Measurements from ENCODE around the gene GRPEL2.

The GRPEL2 gene

DNA sequence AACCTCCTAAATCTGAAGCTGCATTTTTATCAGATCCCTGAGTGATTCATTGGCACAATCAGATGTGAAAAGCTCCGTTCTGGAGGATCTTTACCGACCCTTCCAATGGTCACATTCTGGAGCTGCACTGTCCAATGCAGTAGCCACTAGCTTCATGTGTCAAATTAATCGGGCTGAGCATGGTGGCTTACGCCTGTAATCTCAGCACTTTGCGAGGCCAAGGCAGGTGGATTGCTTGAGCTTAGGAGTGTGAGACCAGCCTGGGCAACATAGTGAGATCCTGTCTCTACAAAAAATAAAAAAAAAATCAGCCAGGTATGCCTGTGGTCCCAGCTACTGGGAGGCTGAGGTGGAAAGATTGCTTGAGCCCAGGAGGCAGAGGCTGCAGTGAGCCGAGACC, 30.1 kb downstream of the GRPEL2 start:
- no peaks in the 10 kb centered on the region for H3K27me3 ChIP-seq (replicated peaks)
- in situ Hi-C loops (cut with HindIII; ENCODE audit: low pct_ligation_motif_present, low sequenced_read_pairs): no loop called here

DNA sequence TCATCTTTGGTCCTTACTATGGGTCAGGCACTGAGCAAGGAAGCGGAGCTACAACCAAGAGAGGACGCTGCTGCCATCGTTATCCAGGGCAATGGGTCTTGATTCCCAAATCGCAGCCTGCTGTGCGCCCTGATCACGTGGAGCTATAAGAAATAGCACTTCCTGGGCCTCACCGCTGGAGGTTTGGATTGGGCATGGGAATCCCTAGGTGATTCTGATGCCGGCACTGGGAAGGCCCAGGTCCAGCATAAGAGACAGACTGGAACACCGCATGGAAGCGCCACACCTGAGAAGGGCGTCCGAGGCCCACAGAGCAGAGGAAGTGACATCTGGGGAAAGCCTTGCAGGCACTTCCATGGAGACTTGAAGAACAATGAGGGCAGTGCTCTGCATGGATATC, 30.8 kb downstream of the GRPEL2 start:
- Histone ChIP-seq H3K27me3 (replicated peaks) (no peaks in the 10 kb centered on the region), H3K27ac (no peak overlapping the region), H3K4me3 (ENCODE audit: low read depth, low read length) (no peak overlapping the region), H3K36me3 (replicated peaks) (no peaks in the 10 kb centered on the region)
- in situ Hi-C loops (cut with HindIII; ENCODE audit: low pct_ligation_motif_present, low sequenced_read_pairs): no loop called here
- TF ChIP-seq, protein P1, sequence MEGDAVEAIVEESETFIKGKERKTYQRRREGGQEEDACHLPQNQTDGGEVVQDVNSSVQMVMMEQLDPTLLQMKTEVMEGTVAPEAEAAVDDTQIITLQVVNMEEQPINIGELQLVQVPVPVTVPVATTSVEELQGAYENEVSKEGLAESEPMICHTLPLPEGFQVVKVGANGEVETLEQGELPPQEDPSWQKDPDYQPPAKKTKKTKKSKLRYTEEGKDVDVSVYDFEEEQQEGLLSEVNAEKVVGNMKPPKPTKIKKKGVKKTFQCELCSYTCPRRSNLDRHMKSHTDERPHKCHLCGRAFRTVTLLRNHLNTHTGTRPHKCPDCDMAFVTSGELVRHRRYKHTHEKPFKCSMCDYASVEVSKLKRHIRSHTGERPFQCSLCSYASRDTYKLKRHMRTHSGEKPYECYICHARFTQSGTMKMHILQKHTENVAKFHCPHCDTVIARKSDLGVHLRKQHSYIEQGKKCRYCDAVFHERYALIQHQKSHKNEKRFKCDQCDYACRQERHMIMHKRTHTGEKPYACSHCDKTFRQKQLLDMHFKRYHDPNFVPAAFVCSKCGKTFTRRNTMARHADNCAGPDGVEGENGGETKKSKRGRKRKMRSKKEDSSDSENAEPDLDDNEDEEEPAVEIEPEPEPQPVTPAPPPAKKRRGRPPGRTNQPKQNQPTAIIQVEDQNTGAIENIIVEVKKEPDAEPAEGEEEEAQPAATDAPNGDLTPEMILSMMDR (IDR thresholded peaks at IDR 0.05; ENCODE audit: low read depth, low read length, missing control alignments): no peak
- no peak for DNase-seq

More for the DNA sequence above, 30.1 kb downstream of the GRPEL2 start:
- Histone ChIP-seq H3K36me3 (replicated peaks) (no peaks in the 10 kb centered on the region), H3K4me3 (ENCODE audit: low read depth, low read length) (no peak overlapping the region), H3K27ac (no peak overlapping the region)
- TF ChIP-seq, protein P1 (IDR thresholded peaks at IDR 0.05; ENCODE audit: low read depth, low read length, missing control alignments): no peak
- DNase-seq: no peak

DNA sequence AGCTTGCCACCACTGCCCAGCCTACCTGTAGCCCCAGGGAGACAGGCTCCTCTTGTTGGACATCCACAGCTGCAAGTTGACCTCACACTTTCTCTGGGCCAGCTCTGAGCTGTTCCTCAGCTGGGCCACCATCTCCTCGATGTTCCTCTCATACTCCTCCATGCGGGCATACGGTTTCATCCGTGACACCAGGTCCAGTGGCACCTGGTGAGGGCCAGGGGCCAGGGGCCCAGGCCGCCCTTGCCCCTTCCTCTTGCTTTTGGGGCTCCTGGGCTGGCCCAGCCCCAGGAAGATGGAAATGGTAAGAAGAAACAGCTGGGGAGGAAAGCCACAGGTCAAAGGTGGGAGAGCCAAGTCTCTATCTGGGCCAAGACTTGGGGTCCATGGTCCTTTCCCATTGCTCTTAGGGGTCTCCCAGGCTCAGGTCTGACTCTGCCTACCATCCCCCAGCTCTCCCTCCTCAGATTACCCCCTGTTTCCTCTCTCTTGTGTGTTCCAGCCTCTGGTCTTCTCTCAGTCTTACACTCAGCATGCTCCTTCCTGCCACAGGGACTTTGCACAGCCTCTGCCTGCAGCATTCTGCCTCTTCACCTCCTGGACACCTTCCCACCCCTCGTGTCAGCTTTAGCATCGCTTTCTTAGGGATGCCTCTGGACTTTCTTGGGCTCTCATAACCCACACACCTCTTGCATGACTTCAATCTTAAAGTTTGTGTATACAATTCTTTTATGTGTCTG, 31.6 kb downstream of the GRPEL2 start:
- no peaks in the 10 kb centered on the region for H3K27me3 ChIP-seq (replicated peaks)
- DNase-seq: no peak
- H3K4me3 ChIP-seq (ENCODE audit: low read depth, low read length): no peak overlapping the region
- no peak overlapping the region for H3K27ac ChIP-seq
- no peaks in the 10 kb centered on the region for H3K36me3 ChIP-seq (replicated peaks)
- in situ Hi-C loops (cut with HindIII; ENCODE audit: low pct_ligation_motif_present, low sequenced_read_pairs): no loop called here
- TF ChIP-seq, protein P1 (IDR thresholded peaks at IDR 0.05; ENCODE audit: low read depth, low read length, missing control alignments): no peak

DNA sequence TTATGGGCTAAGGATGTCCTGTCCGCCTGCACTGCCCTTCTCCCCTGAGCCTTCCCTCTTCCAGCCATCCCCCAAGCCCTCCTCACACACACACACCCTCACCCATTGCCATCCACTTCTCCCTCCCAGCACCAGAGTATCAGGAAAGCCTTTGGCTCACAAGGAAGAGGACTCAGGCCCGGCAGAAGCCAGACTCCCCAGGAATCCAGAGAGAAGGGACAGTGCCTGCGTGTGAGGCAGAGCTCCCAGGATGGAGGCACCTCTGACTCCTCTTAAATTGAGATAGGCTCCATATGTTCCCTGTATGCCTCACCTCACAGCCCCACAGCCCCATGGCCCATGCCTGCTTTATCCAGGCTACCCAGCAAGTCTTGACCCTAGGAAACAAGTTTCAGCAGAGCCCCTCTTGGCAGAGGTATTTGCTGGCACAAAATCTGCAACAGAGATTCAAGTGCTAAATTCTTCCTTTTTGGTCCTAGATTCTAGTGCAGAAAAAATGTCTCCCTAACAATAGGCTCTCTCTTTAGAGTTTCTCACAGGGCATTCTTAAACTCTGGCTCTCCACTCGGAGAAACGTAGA, 33.0 kb downstream of the GRPEL2 start:
- Histone ChIP-seq H3K27me3 (replicated peaks) (no peaks in the 10 kb centered on the region), H3K27ac (no peak overlapping the region), H3K36me3 (replicated peaks) (no peaks in the 10 kb centered on the region), H3K4me3 (ENCODE audit: low read depth, low read length) (no peak overlapping the region)
- TF ChIP-seq, protein P1 (IDR thresholded peaks at IDR 0.05; ENCODE audit: low read depth, low read length, missing control alignments): no peak
- no peak for DNase-seq
- in situ Hi-C loops (cut with HindIII; ENCODE audit: low pct_ligation_motif_present, low sequenced_read_pairs): no loop called here

DNA sequence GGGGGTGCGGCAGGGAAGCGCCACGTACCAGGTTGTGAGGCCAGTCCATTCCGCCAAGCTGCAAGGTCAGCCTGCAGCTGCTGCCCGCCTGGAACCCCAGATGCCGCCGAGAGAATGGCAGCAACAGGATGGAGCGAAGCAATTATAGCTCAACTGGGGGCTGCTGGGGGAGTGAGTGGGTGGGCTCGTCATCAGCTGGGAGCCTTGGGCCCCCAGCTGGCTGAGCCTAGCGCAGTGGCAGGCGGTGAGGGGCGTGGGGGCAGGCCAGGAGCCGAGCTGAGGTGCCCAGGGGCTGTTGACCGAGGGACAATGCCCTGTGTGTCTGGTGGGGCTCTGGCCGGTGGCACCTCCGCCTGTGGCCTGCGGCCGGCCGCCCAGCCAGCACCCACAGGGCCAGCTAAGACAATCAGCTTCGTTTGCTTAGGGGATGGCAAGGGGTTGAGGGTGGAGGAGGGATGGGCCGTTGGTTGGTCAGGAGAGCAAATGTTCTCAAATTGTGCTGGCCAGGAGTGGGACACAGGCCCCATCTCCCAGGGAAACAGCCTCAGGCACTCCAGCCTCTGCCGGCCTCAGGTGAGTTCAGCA, 34.0 kb downstream of the GRPEL2 start, which contains the start of gene IL17B:
Gene IL17B, minus strand, starts transcription at position 116 of the 585 bp plus-strand sequence. Its CDS starts 67 bp downstream, at position 49.
- in situ Hi-C loops (cut with HindIII; ENCODE audit: low pct_ligation_motif_present, low sequenced_read_pairs): no loop called here
- H3K27ac ChIP-seq: no peak within 1 kb of the TSS
- H3K27me3 ChIP-seq (replicated peaks): no peaks in the 10 kb centered on the region
- no peak for DNase-seq
- H3K36me3 ChIP-seq (replicated peaks): no peaks in the 10 kb centered on the region
- TF ChIP-seq, protein P1 (IDR thresholded peaks at IDR 0.05; ENCODE audit: low read depth, low read length, missing control alignments): no peak
- H3K4me3 ChIP-seq (ENCODE audit: low read depth, low read length): no peak within 1 kb of the TSS

Measured in brain microvascular endothelial cell (primary cell).